Stromal cell of bone marrow (primary cell): ENCODE results near the gene GPATCH11.

ENCODE experiments used
- DNase-seq: peaks from one replicate; pipeline ENCODE4 v3.0.0-alpha.2; 2012; ENCODE audit warnings: low read depth

Gene GPATCH11

DNA sequence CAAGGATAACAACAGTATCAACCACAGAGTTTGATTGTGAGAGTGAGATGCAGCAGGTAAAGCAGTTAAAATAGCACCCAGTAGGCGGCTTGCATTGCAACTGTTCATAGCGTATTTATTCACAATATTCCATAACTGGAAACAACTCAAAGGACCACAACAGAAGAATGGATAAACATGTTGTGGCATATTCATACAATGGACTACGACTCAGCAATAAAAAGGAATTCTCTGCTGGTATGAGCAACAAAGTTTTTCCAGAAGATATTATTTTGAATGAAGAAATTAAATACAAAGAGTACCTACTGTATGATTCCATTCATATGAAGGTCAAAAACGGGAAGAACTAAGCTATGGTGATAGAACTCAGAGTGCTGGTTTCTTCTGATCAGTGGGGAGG lies 25.2 kb downstream of the GPATCH11 start:
- no peak for DNase-seq

DNA sequence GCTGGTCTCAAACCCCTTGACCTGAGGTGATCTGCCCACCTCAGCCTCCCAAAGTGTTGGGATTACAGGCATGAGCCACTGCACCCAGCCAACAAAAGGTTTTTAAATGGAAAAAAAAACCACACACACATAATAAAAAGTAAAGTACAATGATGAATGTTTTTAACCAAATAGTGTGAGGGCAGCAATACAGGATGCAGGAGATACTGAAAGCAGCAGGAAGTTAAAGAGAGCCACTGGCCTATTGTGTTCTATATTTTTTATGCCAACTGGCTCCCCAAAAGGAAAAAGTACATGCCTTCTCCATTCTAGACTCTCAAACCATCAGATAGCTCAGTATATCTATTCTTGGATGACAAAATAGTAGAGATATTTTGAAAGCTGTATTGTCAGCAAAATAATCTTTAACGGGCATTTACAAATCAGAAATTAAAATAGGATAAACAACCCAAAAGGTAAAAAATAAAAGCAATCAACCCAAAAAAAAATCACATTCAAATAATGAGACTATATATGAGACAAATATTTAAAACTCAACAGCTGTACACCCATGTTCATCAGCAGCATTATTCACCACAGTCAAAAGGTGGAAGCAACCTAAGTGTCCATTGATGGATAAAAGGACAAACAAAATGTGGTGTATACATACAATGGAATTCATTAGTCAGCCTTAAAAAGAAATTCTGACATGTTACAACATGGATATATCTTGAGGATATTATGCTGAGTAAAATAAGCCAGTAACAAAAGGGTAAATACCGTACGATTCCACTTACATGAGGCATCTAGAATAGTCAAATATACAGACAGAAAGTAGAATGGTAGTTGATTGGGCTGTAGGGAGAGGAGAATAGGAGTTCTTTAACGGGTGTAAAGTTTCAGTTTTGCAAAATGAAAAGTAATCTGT lies 26.2 kb downstream of the GPATCH11 start:
- DNase-seq: no peak

GRCh38 chr2:37111958-37112357 lies 27.6 kb downstream of the GPATCH11 start:
- DNase-seq: no peak

- no peak for DNase-seq
These were observed 33.2 kb downstream of the GPATCH11 start for GRCh38 chr2:37117566-37117965.

GRCh38 chr2:37119157-37119556 lies 34.8 kb downstream of the GPATCH11 start:
- no peak for DNase-seq

GRCh38 chr2:37125416-37125815 lies 41.1 kb downstream of the GPATCH11 start:
- no peak for DNase-seq

DNA sequence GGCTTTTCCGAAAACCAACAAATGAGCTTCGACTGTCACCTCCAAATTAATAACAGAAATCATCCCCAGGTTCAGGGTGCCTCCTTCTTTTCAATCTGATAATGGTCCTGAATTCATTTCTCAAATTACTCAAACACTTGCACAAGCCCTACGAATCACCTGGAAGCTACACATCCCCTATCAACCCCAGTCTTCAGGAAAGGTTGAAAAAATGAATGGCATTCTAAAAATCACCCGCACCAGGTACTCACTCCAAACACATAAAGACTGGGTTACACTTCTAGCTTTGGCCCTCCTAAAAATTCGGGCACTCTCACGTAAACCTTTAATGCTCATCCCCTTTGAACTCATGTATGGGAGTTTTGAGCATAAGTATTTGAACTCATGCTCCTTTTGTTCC lies 48.6 kb downstream of the GPATCH11 start:
- DNase-seq: no peak

DNA sequence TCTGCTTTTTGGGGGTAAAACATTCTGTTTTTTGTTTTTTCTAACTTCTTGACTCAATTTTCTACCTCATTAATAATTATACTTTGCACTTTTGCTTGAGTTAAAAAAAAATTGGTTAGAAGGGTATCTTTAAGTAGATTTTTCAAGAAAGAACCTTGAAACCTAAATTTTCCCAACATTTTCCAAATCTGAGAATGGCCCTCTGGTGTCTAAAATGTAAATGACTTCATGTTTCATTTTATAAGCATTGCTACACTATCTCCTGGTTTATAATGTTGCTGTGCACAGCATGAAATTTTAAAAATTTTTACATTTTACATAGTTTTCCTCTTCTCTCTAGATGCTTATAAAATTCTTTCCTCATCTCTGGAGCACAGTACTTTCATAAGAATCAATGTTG lies 58.2 kb downstream of the GPATCH11 start:
- DNase-seq: no peak

DNA sequence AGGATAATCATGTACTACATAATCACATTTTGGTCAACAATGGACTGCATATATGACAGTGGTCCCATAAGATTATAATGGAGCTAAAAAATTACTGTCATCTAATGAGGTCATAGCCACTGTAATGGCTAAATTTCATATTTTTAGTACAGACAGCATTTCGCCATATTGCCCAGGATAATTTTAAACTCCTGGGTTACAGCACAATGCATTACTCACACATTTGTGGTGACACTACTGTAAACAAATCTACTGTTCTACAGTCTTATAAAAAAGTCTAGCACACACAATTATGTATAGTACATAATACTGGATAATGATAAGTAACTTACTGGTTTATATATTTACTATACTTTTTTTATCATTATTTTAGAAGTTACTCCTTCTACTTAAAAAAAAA lies 59.7 kb downstream of the GPATCH11 start:
- DNase-seq: no peak

- no peak for DNase-seq
These were observed 61.7 kb downstream of the GPATCH11 start for GRCh38 chr2:37146062-37146461.

- DNase-seq: no peak
These were observed 64.0 kb downstream of the GPATCH11 start for GRCh38 chr2:37148325-37148724.
